Bone marrow (tissue), 2 donors: ENCODE data around the gene SLC2A8.

ENCODE experiments used
- DNase-seq, 2 donors: peaks; one replicate each; lab custom pipeline; 2025; lab: John Stamatoyannopoulos, UW

Gene SLC2A8

GRCh38 chr9:127457191-127457878 lies 60.4 kb downstream of the SLC2A8 start:
- no peak for DNase-seq
